Measurements from ENCODE around the gene SNRPA. TPM values are rescaled to one million over a fixed set of nuclear protein-coding genes. Genes with fewer than 3 reads are reported as not detected.

Gene SNRPA
- total and polyA plus RNA-seq, 2 of the 8 experiments (the other 6 are each of a cell fraction or from before 2014, with no cell fraction given) = 201 to 202 TPM

DNA sequence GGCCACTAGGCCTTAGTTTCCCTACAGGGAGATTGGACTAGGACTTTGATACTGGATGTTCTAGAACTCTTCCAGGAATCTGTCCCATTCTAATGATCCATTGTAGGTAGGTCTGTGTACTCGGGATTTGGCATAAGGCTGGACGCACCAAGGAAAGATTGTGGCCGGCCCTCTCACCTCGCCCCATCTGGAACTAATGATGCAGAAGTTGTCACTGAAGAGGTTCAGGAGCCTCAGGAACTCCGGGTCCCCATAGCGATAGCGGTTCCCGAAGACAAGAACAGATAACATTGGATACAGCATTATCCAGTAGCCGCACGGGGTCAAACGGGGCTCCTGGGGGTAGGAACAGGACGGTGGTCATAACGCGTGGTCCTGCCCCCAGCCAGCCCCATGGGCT, 59.2 kb downstream of the SNRPA start (continued):
- TF ChIP-seq RNF2 (IDR thresholded peaks at IDR 0.05; ENCODE audit: borderline replicate concordance, low read depth, low read length, missing control alignments, poor library complexity, severe bottlenecking) = no peak

Measured in H1 (cell line).